GM15510 (cell line): ENCODE measurements around the gene CPEB4.

ENCODE experiments used
- POLR2A ChIP-seq: IDR thresholded peaks from 3 replicates; pipeline ENCODE4 v1.6.1; 2011; ENCODE audit warnings: borderline replicate concordance; ENCODE audit not compliant: insufficient read length; ENCODE audit errors: extremely low read depth

Gene CPEB4

GRCh38 chr5:173972925-173973615 lies 84.9 kb downstream of the CPEB4 start:
- TF ChIP-seq POLR2A = no peak

DNA sequence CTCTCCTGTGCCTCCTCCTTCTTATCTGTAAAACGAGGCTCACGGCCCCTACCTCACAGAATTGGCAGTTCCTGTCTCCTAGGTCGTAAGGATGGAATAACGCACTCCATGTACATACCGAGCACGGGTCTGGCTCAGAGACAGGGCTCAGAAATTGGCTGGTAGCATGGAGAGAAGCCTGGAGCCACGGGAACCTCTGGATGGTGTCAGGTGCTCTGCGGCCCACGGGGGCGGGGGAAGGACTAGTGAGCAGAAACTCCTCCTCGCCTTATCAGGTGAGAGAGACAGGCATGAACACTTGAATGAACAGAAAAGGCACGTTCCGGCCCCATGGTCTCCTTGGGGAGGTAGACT lies 85.4 kb downstream of the CPEB4 start:
- no peak for TF ChIP-seq POLR2A

DNA sequence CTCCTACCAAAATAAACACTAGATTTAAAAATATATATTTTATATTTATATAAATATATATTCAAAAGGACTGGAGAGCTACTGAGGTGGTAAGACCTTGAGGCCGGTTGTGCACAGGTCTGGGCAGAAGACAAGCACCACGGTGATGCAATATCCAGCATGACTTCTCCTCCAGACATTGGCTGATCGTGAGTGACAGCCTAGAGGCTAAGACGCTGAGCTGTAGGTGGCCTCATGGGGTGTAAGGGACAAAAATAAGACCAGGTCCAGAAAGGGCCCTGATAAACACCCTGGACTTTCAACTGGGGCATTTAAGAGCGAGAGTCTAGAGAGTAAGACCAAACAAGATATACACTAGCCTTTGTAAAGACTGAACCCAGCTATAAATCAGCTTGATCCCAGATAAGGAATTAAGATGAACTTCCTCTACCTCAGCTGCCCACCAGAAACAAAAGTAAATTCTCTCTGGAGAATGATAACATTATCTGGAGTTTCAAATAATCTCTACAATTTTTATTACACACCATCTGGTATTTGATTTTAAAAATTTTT lies 86.6 kb downstream of the CPEB4 start:
- TF ChIP-seq POLR2A = no peak

DNA sequence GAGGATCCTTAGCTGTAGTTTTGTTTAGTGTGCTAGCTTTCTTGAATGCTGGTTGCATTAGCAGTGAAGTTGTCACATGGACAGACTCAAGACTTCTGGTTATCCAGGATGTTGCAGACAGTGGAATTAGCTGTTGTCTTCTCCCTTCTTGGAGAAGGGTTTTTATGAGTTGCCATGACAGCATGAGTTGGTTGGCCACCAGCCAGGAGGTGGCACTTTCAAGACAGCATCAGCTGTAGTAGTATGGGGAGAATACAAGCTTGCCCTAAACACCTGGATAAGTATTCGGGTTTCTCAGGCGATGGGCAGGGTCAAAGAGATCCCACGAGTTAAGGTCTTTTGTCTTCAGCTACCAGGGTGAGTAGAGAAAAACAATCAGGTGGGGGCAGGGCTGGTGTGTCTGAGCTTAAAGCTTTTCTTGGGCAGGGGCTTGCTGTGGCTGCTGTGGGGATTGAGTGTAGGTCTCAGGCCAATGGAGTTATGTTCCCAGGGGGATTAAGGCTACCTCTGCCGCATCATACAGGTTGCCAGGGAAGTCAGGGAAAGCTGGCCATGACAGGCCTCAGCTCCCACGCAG lies 93.1 kb downstream of the CPEB4 start:
- no peak for TF ChIP-seq POLR2A

DNA sequence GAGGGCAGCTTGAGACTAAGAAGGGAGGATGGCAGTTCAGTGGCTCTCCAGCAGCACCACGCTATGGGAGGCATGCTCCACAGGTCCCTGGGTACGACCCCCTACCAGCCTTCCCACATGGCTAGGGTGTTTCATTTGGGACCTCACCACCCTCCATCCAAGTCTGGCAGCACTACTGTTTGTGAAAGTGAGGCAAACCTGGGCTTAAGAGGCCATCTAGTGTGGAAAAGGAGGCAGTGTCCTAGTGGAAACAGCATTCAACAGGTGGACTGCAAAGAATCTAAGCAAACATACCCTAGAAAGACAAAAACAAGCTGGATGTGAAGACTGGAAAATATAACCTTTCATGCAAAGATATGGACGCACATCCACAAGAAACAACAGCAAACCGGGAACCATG lies 96.1 kb downstream of the CPEB4 start:
- TF ChIP-seq POLR2A = no peak

DNA sequence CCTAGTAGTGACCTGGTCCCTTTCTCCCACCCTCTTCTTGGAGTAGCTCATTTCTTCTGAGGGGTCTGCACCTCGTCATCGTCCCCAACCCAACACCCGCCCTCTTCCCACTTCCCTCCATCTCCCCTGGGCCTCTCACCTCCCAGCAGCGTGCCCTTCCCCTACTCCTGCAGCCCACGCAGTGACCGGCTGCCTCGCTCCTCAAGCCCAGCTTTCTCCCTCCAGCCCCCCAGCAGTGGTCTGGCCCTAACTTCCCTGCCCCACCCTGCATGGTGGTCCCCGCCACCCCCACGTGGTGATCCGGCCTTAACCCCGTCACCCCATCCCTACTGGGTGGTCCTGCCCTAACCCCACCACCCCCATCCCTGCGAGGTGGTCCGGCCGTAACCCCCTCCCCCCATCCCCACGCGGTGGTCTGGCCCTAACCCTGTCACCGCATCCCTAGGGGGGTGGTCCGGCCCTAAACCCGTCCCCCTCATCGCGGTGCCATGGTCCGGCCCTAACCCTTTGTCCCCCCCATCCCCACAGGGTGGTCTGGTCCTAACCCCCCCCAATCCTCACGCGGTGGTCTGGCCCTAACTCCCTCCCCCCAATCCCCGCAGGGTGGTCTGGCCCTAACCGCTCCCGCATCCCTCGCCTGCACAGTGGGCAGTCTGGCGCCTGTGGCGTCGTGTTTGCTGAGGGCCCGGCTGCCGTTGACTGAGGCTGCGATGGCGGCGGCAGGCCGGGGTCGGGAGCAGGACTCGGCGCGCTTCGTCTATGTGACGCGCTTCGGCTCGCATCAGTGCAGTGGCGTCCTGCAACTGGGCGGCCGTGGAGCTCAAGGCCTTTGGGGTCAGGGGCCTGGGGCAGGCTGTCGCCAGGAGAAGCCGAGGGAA lies 100.6 kb downstream of the CPEB4 start, which contains the start of gene C5orf47:
TSS of gene C5orf47 (plus strand) at position 617 of the 878 bp plus-strand sequence. CDS start at position 711, 94 bp downstream.
- no peak for TF ChIP-seq POLR2A

GRCh38 chr5:173989432-173990082 lies 101.4 kb downstream of the CPEB4 start:
- TF ChIP-seq POLR2A = no peak

- TF ChIP-seq POLR2A = no peak
Observed at GRCh38 chr5:173997331-173997730, 109.2 kb downstream of the CPEB4 start.

DNA sequence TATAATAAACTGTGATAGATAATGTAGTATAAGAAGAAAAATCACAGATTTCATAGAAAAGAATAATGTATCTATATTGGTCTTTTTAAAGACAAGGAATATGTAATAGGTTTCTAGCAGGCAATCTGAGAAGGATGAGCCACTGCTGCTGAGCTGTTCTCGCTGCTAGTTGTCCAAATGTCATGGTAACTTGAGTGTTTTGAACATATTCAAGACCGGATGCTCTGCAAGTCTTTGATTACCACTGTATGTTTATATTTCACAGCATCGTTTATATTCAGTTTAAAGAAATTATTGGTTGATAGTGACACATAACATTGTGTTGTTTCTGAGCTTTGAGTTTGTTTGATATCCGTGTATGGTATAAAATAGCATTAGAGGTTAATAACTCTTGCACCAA lies 110.4 kb downstream of the CPEB4 start:
- TF ChIP-seq POLR2A = no peak

GRCh38 chr5:174000076-174000475 lies 111.9 kb downstream of the CPEB4 start:
- TF ChIP-seq POLR2A = no peak

- TF ChIP-seq POLR2A = no peak
Observed at GRCh38 chr5:174003795-174004194, 115.6 kb downstream of the CPEB4 start.

DNA sequence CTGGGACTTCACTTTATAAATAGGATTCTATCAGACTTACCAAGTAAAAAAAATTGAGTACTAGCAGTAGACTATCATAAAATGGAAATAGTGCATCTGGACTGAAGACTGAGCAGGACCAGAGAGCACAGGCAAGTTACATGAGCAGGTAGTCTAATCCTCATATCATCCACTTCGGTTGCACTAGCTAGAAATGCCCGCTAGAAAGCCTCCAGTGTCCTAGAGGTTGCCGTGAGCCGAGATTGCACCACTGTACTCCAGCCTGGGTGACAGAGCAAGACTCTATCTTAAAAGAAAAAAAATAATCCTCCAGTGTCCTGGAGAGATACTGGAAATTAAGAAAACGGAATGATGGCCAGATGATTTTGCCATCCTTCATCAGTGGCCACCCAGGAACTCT lies 120.8 kb downstream of the CPEB4 start:
- TF ChIP-seq POLR2A = no peak

DNA sequence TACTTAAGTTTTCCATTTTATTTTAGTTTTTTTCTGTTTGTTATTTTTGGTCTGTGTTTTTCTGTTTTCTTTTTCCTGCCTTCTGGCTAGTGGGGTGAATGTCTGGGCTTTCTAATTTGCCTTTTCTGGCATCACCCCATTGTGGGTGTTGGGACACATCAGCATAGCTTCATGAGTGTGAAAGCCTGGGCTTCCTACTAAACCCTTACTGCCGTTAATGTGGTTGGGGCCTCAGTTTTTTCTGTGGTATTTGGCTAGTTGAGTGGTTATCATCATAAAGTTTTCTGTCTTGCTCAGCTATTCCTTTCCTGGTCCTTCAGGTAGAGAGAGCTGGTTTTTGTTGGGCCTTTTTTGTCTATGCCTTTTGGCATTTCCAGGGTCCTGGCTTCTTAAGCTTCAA lies 122.2 kb downstream of the CPEB4 start:
- no peak for TF ChIP-seq POLR2A

DNA sequence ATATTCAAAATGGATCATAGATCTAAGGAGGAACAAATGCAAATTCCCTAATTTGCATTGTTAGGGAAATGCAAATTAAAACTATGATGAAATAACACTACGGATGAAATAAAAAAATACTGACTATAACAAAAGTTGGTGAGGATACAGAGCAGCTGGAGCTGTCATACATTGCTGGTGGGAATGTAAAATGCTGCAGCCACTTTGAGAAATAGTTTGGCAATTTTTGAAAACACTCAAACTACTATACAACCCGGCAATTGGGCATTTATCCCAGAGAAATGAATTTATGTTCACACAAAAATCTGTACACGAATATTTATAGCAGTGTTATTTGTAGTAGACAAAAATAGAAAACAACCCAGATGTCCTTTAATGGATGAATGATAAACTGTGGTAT lies 123.3 kb downstream of the CPEB4 start:
- TF ChIP-seq POLR2A = no peak
